ENCODE measurements around the gene MEIS2. TPM values are rescaled to one million over a fixed set of nuclear protein-coding genes. Genes with fewer than 3 reads are reported as not detected.
A peak's percentile ranks its signal among the peaks of the same experiment; 100 is the strongest.

MEIS2 gene
- total and polyA plus RNA-seq, 7 donors = 1.4 to 154 (median 76.0) TPM

- Histone ChIP-seq H3K36me3 (peaks cover 0 to 1% (median 0%) of the 10 kb centered on the region in 4 donors), H3K9me3 (no peaks in the 10 kb centered on the region), H3K27ac (no peak overlapping the region), H3K4me3 (no peak overlapping the region), H3K4me1 (peaks cover 0 to 19% (median 8%) of the 10 kb centered on the region in 4 donors), H3K27me3 (no peaks in the 10 kb centered on the region)
- WGBS, 2 donors = 60 to 83% methylated on average over 3 of the region's 3 CpGs
- no peak for TF ChIP-seq POLR2A (IDR thresholded peaks at IDR 0.05)
- TF ChIP-seq POLR2AphosphoS5 (IDR thresholded peaks at IDR 0.05) = no peak
- DNase-seq = no peak
- intact Hi-C loops (cut with DNase I) = no loop called here
These were observed 147.0 kb downstream of the MEIS2 start for GRCh38 chr15:36953346-36953745.

- no peak for TF ChIP-seq POLR2A (IDR thresholded peaks at IDR 0.05)
- no peak for TF ChIP-seq POLR2AphosphoS5 (IDR thresholded peaks at IDR 0.05)
- TF ChIP-seq EP300 (IDR thresholded peaks at IDR 0.05) = no peak
- no peak for TF ChIP-seq CTCF (IDR thresholded peaks at IDR 0.05)
- no peak for DNase-seq
- Histone ChIP-seq H3K4me3 (no peak overlapping the region), H3K27ac (no peak overlapping the region), H3K9me3 (no peaks in the 10 kb centered on the region), H3K27me3 (no peaks in the 10 kb centered on the region), H3K36me3 (peaks cover 0 to 12% (median 0%) of the 10 kb centered on the region in 4 donors), H3K4me1 (peaks cover 0 to 34% (median 18%) of the 10 kb centered on the region in 4 donors)
- intact Hi-C loops (cut with DNase I) = no loop called here
- 29 to 50% methylated on average over 6 of the region's 6 CpGs for WGBS, 2 donors
These were observed 148.6 kb downstream of the MEIS2 start for GRCh38 chr15:36951731-36952247.

- no peak for DNase-seq
- no peaks in the 10 kb centered on the region for H3K9me3 ChIP-seq
- H3K4me3 ChIP-seq = no peak overlapping the region
- peaks cover 0 to 25% (median 0%) of the 10 kb centered on the region in 4 donors for H3K36me3 ChIP-seq
- TF ChIP-seq EP300 (IDR thresholded peaks at IDR 0.05) (no peak), POLR2AphosphoS5 (IDR thresholded peaks at IDR 0.05) (no peak), CTCF (IDR thresholded peaks at IDR 0.05) (no peak)
- peaks cover 0 to 34% (median 19%) of the 10 kb centered on the region in 4 donors for H3K4me1 ChIP-seq
- H3K27me3 ChIP-seq = no peaks in the 10 kb centered on the region
- 83 to 91% methylated on average over 4 of the region's 4 CpGs for WGBS, 2 donors
- intact Hi-C loops (cut with DNase I) = no loop called here
- H3K27ac ChIP-seq = no peak overlapping the region
These were observed 150.0 kb downstream of the MEIS2 start for GRCh38 chr15:36950371-36950770.

DNA sequence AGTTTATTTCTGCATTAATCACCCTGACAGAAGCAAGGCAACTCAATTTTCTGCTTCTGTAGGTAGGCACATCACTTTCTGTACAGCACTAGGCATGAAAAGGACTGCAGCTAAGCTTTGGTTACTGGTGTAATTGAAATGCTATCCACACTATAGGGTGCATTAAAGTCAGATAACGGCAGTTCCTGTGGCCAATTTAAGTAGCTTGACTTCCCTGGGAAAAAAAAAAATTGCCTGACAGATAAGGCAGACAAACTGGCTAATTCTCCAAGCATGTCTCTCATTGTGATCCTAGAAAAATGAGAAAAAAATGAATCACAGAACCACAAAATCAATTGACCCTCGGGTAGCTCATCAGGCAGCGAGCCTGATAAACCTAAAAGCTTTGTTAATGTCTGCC, 151.4 kb downstream of the MEIS2 start:
- H3K4me3 ChIP-seq = no peak overlapping the region
- DNase-seq = no peak
- no peaks in the 10 kb centered on the region for H3K9me3 ChIP-seq
- no peak overlapping the region for H3K27ac ChIP-seq
- H3K36me3 ChIP-seq = peaks cover 0 to 37% (median 0%) of the 10 kb centered on the region in 4 donors
- 66 to 81% methylated on average over 3 of the region's 3 CpGs for WGBS, 2 donors
- no peak for TF ChIP-seq EP300 (IDR thresholded peaks at IDR 0.05)
- TF ChIP-seq POLR2AphosphoS5 (IDR thresholded peaks at IDR 0.05) = no peak
- no peak for TF ChIP-seq CTCF (IDR thresholded peaks at IDR 0.05)
- TF ChIP-seq POLR2A (IDR thresholded peaks at IDR 0.05) = no peak
- intact Hi-C loops (cut with DNase I) = no loop called here
- H3K27me3 ChIP-seq = no peaks in the 10 kb centered on the region
- H3K4me1 ChIP-seq = peaks cover 0 to 39% (median 22%) of the 10 kb centered on the region in 4 donors

GRCh38 chr15:36947035-36947719, 153.2 kb downstream of the MEIS2 start:
- no peaks in the 10 kb centered on the region for H3K27me3 ChIP-seq
- peaks cover 0 to 35% (median 25%) of the 10 kb centered on the region in 4 donors for H3K4me1 ChIP-seq
- H3K27ac ChIP-seq = peak overlapping the region in 2 of 4 donors; percentile 2 to 16
- TF ChIP-seq POLR2A (IDR thresholded peaks at IDR 0.05) (no peak), CTCF (IDR thresholded peaks at IDR 0.05) (no peak), EP300 (IDR thresholded peaks at IDR 0.05) (no peak), POLR2AphosphoS5 (IDR thresholded peaks at IDR 0.05) (no peak)
- H3K4me3 ChIP-seq = no peak overlapping the region
- intact Hi-C loops (cut with DNase I) = no loop called here
- H3K9me3 ChIP-seq = no peaks in the 10 kb centered on the region
- H3K36me3 ChIP-seq = peaks cover 0 to 39% (median 0%) of the 10 kb centered on the region in 4 donors
- DNase-seq = no peak
- 57 to 74% methylated on average over 4 of the region's 4 CpGs for WGBS, 2 donors
